Ovary (tissue), 3 donors: ENCODE results near the gene FKBP6.

Source experiments
- POLR2A ChIP-seq: fragments of 450-650 bp; IDR thresholded peaks from one replicate; pipeline ENCODE4 v1.6.1; 2017; ENCODE audit warnings: antibody characterized with exemption, mild to moderate bottlenecking, moderate library complexity
- TF ChIP-seq, protein P1 (sequence below), 3 donors: fragments of 450-650 bp in 2 of 3; fragments of 200-600 bp in 1 of 3; IDR thresholded peaks; one replicate each; pipeline versions ENCODE4 v1.5.1 to v1.8.0; 2016 to 2022; ENCODE audit warnings: antibody characterized with exemption in 3 of 3, mild to moderate bottlenecking in 1 of 3
- donor health status: DM: no; HTN: no; CAD: no.

DNA sequence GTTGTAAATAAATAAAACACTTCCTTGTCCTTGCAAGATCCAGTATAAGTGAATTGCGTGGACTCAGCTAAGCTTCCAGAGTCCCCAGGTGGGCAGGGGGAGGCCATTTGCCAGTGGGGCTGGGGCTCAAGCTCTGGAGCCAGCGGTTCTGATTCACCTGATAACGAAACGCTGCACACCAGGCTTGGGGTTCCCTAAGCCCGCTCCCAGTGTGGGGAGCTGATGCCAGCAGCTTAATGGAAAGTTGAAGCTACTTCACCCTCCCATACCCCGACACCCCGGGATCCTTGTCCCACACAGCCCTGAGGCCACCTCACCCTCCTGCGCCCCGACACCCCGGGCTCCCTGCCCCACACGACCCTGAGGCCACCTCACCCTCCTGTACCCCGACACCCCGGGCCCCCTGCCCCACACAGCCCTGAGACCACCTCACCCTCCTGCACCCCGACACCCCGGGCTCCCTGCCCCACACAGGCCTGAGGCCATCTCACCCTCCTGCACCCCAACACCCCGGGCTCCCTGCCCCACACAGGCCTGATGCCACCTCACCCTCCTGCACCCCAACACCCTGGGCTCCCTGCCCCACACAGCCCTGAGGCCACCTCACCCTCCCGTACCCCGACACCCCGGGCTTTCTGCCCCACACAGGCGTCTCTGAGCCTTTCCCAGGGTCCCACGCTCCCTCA lies 30.8 kb downstream of the FKBP6 start:
- TF ChIP-seq, protein P1, sequence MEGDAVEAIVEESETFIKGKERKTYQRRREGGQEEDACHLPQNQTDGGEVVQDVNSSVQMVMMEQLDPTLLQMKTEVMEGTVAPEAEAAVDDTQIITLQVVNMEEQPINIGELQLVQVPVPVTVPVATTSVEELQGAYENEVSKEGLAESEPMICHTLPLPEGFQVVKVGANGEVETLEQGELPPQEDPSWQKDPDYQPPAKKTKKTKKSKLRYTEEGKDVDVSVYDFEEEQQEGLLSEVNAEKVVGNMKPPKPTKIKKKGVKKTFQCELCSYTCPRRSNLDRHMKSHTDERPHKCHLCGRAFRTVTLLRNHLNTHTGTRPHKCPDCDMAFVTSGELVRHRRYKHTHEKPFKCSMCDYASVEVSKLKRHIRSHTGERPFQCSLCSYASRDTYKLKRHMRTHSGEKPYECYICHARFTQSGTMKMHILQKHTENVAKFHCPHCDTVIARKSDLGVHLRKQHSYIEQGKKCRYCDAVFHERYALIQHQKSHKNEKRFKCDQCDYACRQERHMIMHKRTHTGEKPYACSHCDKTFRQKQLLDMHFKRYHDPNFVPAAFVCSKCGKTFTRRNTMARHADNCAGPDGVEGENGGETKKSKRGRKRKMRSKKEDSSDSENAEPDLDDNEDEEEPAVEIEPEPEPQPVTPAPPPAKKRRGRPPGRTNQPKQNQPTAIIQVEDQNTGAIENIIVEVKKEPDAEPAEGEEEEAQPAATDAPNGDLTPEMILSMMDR (IDR thresholded peaks at IDR 0.05) = no peak
- TF ChIP-seq POLR2A = no peak
